ENCODE data around the gene ZNF148.

Gene ZNF148

DNA sequence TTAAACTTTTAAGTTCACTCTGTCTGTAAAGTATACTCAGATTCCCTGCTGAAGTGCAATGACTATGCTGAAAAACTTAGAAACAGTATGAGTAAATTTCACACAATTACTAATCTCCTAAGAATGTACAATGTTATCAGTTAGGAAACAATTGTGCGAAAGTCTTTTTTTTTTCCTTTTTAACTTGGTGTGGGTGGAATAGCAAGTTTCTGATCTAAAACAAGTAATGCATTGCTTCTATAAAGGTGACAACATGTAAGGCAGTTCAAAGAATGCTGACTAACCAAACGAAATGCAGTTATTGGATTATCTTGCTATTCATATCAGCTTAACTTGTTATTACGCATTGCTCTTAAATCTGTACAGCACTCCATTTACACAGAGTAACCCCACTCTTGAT lies 143.2 kb downstream of the ZNF148 start:
- FAIRE-seq, result no peak
- peak; percentile 17 for DNase-seq (ENCODE audit: insufficient read length, low spot score)

DNA sequence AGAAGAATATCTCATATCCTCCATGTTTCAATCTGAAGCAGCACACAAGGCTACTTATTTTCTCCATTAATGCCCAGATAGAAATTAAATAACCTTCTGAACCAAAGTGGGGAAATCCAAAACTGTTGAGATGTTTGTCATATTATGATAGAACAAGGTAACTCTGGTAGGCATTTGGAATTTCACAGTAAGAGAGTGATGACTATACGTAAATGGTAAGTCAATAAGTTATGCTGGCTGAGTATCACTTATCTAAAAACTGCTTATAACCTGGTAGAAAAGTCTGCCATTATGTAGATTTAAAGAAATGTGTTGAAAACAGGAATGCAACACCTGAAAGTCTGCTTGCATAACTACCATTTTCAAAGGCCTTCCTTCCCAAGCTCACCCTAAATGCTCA lies 145.4 kb downstream of the ZNF148 start:
- FAIRE-seq (no peak), DNase-seq (ENCODE audit: insufficient read length, low spot score) (no peak)

DNA sequence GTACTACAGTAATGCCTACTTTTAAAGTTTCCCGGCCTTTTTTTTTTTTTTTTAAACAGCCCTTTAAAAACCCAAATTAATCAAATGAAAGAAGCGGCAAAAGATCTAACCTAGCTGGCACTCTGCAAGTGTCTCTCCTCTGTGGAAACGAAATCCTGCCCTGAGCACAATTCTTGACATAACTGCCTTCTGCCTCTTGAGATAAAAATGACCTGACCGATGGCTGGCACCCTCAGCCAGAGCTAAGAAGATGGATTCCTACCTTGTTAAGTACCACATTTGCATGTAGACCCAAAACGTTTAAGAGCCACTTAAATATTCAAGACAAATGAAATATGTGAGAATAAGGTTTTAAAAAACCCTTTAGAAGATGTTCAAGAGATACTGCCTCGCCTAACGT lies 146.0 kb downstream of the ZNF148 start:
- FAIRE-seq (no peak), DNase-seq (ENCODE audit: insufficient read length, low spot score) (no peak)

DNA sequence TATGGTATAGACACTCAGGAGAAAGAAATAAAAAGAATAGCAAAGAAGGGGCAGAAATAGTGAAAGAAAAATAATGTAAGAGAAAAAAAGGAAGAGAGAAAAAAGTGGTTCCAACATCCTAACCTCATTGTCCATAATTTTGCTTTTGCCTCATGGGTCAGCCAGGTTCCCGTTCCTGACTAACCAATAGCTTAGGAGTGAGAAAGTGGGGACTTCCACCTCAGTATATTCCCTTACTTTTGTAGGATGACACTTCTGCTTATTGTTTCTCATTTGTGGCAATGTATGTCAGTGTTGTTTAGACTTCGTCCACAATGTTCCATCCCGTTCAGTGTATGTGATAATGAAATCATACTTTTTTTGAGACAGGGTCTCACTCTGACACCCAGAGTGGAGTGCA lies 153.3 kb downstream of the ZNF148 start:
- DNase-seq (ENCODE audit: insufficient read length, low spot score) (no peak), FAIRE-seq (no peak)

DNA sequence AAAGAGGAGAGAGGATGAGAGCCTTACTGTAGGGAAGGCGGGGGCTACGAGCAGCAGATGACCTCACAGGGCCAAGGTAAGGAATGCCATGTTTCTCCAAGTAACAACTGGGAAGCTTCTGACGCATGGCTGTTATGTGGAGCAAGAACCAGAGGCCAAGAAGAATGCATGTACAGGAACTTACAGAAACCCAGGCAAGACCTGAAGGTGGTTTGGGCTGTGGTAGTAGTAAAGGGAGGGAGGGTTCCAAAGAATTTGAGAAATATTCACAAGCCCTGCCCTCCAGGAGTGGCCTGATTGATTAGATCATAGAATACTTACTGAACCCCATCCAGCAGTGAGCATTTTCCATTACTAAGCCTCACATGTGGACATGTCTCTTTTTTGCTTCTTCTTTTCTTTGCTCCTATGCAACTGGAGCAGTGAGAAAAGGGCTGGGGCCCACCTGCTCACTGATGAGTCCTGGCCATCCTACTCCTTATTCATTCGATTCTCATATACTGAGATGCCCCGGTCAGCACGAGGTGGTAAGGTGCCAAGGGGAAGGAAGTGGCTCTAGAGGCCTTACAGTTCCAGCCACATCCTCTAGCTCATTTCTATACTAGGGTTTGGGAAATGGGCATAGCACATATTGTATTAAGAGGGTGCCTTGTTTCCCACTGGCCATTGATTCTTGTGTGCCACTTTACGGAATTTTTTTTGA lies 154.2 kb downstream of the ZNF148 start:
- peak; percentile 40 for FAIRE-seq
- DNase-seq (ENCODE audit: insufficient read length, low spot score), result no peak

DNA sequence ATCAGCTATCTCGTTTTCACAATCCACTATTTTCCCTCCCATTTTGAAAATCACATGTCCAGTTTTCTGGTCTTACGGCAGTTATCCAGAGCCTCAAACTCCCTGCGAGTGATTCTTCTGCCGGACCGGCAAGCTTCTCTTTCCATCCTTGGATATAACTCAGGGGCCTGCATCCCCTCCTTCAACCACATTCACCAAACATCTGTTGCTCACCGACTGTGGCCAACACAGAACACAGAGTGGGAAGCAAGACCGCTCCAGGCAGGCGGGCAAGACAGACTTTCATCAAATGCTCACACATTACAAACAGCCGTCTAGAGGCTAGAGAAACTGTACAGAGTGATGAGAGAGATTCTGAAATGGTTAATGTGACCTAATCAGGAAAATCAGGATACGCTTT lies 154.9 kb downstream of the ZNF148 start:
- FAIRE-seq (no peak), DNase-seq (ENCODE audit: insufficient read length, low spot score) (no peak)

DNA sequence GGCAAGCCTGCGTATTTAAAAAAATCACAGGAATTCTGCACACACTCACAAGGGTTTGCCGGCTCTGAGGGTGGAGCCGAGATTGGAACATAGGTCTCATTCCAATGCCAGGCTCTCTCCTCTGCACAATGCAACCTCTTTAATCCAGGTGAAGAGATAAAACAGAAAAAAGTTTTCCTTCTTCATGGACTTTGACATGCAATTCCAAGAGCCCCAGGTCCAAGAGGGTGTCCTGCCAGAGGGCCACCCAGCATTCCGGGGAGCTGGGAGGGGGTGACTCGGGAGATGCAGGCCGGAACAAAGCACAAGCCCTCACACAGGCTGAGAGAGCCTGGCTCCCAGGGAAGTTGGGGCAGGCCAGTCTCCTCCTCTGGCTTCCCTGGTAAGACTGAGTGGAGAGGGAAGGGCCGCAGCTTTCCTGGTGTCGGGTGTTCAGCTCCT lies 155.8 kb downstream of the ZNF148 start:
- no peak for FAIRE-seq
- DNase-seq (ENCODE audit: insufficient read length, low spot score), result no peak

DNA sequence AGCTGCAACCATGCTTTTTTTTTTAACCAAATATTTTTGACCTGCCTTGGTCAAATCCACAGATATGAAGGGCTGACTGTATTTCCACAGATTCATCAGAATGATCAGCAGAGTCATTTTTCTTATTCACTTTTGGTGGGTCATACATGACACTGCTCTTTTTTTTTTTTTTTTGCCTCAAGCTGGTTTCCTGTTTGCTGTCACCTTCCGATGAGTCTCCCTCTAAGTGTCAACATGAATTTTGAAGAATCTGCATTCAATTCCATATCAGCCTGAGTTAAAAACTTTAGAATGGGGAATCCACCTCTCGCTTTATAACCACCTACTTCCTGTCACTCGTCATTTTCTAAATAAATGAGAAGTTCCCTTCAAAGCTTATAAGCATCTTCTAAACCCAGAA lies 160.4 kb downstream of the ZNF148 start:
- DNase-seq (ENCODE audit: insufficient read length, low spot score), result no peak
- no peak for FAIRE-seq

DNA sequence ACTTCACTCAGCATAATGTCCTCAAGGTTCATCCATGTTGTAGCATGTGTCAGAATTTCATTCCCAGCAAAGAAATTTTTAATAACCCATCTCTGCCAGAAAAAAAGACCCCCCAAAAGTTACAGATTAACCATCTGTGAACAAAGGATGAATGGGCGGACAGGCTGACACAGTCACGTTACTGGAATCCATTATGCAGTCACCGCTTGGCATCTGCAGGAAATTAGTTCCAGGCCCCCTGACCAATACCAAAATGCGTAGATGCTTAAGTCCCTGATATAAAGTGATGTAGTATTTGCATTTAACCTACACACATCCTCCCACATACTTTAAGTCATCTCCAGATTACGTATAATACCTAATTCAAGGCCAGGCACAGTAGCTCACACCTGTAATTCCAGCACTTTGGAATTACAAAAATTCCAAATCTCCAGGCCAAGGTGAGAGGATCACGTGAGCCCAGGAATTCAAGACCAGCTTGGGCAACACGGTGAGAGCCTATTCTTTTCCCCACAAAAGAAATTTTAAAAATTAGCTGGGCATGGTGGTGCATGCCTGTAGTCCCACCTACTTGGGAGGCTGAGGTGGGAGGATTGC lies 161.1 kb downstream of the ZNF148 start:
- DNase-seq (ENCODE audit: insufficient read length, low spot score) (no peak), FAIRE-seq (no peak)

DNA sequence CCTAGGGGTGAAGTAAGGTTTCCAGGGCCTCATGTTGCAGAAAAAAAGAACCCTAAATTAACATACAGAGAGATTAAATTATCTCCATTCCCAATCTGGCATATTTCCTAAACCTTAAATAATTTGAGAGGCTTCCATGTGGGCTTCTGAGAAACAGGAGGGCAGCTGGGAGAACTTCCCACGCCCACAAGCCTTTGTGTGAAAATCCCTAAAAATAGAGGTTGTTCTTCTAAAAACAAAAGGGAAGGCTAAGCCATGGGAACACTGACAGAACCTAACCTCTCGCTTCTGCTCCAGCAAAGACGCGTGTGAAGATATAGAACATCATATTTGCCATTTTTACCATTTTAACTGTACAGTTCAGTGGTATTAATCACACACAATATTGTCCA lies 161.8 kb downstream of the ZNF148 start:
- DNase-seq (ENCODE audit: insufficient read length, low spot score) (no peak), FAIRE-seq (no peak)

DNA sequence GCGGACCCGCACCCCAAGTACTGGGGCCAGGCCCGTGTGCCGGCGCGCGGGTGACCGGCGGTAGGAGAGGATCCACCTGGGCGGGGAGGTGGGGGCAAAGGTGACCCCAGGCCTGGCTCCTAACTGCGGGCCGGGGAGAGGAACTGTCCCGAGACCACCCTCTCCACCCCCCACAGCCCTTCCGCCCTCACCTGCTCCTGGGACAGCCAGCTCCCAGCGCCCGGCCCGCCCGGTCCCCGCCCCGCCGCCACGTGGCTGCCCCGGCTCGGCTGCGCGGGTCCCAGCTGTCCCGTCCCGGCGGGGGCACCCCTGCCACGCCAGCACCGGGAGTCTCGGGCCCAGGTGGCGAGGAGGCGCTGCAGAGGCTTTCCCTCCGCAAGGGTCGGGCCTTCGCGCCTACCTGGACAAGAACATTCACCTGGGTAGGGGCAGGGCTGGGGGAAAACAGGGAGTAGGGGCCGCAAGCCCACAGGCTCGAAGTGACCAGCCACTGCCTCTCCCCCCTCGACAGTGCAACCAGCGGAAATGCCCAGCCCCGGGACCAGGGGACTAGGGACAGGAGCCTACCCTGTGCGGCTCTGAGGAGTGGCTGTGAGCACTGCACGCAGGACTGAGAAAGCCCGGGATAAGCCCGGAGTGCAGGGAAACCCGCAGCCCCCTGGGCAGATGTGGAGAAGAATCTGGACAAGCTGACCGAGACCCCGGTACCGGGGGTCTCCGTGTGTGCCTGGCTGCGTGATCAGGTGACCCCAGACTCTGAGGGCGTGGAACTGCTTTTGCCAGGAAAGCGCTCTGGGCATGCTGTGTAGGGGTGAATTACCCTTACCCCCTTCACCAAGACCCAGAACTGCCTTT lies 162.4 kb downstream of the ZNF148 start, which contains the start of gene SLC12A8:
TSS of gene SLC12A8 (minus strand) at position 240 of the 855 bp plus-strand sequence. CDS start 1,399 bp downstream, outside the sequence.
- FAIRE-seq, result no peak

DNA sequence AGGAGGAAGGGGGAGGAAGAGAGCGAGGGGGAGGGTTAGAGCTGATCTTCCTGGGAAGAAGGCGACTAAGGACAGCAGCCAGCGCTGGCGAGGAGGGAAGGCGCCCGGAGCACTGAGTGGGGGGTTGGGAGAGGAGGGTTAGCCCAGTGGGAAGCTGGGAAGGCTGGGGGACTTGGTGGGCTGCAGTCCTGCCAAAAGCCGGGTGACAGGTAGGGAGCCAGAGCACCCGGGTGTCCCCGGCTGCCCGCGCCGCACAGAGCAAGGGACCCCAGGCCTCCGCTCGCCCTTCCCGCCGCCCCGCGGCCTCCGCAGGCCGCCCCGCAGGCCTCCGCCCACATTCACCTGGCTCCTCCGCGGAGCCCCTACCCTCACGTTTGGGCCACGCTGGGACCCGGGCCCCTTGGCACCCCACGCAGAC lies 163.0 kb downstream of the ZNF148 start:
- no peak for FAIRE-seq
- no peak for DNase-seq (ENCODE audit: insufficient read length, low spot score)

More for the DNA sequence above, 162.4 kb downstream of the ZNF148 start, which contains the start of gene SLC12A8:
- no peak for DNase-seq (ENCODE audit: insufficient read length, low spot score)

DNA sequence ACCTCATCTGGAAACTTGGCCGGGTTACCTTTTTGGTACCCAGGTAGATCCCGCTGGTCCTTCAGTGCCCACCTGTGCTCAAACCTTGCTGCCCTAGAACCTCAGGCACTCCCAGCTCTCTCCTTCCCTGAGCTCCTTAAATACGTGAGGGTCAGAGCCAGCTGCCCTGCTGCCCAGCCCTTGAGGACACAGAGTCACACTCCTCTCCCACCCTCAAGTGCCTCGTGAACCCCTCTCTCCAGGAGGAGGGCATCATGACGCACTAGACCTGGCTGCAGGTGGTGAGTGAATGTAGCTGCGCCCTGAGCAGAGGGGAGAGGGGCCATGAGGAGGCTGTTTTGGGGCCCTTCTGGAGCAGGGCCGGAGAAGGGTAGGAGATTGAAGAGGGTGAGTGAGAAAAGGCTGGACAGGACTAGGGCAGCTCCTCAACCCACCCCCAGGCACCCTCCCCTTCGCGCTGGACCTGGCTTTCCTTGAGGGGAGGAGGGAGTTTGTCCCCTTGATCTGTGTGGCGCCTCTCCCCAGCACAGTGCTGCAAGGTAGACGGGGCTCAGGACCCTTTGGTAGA lies 163.5 kb downstream of the ZNF148 start:
- DNase-seq (ENCODE audit: insufficient read length, low spot score) (no peak), FAIRE-seq (no peak)

DNA sequence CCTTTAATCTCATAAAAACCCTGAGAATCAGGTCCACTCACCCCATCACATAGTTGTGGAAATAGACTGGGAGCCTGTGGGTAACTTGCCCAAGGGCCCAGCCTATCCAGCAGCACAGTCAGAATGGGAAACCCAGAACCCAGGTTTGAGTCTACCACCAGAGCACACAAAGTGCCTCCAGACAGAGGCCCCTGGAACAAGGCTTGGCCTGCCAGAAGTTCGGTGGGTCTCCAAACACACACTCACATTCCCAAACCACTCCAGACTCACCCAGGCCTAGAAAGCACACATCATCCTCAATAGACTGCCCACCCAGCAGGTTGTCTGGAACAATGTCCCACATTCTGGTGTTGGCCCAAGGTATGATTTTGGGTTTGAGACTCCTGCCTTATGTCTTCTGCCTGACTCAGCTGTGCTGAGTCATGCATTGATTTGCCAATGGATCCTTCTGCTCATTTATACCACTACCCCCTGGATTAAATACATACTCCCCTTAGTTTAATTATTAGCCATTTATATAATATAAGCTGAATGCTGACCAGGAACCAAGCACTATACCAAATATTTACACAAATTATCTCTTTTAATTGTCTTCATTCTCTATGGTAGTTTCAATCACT lies 167.1 kb downstream of the ZNF148 start:
- FAIRE-seq, result no peak
- DNase-seq (ENCODE audit: insufficient read length, low spot score), result no peak

DNA sequence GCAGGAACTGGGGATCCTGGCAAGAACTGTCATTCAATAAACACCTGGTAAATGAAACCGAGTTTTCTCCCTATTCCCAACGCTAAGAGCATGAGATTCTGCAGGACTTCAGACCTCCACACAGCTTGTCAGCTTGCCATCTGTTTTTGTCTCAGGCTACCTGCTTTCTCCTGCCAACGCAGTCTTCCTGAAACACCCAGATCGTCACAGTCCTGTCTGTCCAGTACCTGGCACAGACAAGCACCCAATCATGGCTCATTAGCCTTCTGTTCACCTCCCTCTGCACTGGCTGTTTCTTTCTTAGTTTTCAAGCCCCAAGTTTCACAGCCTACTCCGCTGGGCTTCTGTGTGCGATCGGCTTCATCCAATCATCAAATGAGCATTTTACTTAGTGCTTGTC lies 167.6 kb downstream of the ZNF148 start:
- FAIRE-seq, result no peak

DNA sequence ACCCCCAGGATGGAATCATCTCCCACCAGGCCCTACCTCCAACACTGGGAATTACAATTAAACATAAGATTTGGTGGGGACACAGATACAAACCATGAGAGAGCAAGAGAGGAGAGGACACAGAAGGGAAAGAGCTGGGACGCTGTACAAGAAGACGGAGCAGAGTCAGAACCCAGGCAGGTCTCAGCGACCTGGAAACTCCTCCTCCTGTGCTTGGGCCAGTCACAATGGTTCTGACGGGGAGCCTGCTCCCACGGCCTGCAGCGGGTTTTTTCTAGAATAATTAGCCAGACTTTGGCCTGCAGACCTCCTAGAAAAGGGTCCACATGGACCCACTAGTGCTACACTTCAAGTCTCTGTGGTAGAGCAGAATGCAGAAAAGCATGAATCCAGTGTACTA lies 168.2 kb downstream of the ZNF148 start:
- no peak for DNase-seq (ENCODE audit: insufficient read length, low spot score)
- FAIRE-seq, result no peak

More for the DNA sequence above, 167.6 kb downstream of the ZNF148 start:
- no peak for DNase-seq (ENCODE audit: insufficient read length, low spot score)

DNA sequence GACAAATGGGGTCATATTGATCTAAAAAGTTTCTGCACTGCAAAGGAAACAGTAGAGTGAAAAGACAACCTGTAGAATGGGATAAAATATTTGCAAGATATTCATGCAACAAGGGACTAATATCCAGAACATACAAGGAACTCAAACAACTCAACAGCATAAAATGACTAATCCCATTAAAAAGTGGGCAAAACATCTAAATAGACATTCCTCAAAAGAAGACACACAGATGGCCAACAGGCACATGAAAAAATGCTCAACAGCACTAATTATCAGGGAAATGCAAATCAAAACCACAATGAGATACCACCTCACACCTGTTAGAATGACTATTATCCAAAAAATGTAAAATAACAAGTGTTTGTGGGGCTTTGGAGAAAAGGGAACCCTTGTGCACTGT lies 171.4 kb downstream of the ZNF148 start:
- FAIRE-seq, result no peak
- no peak for DNase-seq (ENCODE audit: insufficient read length, low spot score)

DNA sequence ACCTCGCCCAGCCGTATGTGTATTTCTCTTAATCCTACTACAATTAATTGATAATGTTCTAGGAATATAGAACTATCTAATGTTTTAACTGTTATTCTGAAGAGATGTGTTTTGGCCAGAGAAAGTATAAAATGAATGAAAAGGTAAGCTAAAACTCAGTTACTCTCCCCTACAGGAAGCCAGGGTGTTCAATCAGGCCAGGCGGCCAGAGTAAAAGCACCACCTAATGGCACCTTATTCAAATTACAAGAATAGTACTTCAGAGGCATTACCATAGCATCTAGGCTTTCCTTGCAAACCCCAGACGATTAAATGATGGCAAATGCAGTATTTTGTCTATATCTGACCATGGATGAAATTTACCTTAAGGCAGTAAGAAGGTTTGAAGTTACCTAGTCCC lies 172.9 kb downstream of the ZNF148 start:
- DNase-seq (ENCODE audit: insufficient read length, low spot score) (peak; percentile 25), FAIRE-seq (no peak)

DNA sequence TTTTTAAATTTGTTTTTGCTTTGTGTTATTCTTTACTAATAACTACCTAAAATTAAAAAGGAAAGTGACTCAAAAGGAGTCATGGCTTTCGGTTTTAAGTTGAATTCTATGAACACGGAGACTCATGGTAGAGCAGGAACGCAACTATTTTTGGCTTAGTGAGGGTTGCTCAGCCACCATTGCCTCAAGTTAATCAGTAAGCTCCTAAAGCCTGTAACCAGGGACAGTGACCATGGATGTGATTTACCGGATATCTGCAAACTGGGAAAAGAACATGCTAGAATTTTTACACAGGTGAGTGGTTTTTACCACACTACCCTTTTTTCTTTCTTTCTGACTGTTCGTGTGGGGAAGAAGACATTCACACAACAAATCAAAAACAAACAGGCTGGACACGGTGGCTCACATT lies 174.4 kb downstream of the ZNF148 start:
- no peak for DNase-seq (ENCODE audit: insufficient read length, low spot score)
- FAIRE-seq, result no peak

DNA sequence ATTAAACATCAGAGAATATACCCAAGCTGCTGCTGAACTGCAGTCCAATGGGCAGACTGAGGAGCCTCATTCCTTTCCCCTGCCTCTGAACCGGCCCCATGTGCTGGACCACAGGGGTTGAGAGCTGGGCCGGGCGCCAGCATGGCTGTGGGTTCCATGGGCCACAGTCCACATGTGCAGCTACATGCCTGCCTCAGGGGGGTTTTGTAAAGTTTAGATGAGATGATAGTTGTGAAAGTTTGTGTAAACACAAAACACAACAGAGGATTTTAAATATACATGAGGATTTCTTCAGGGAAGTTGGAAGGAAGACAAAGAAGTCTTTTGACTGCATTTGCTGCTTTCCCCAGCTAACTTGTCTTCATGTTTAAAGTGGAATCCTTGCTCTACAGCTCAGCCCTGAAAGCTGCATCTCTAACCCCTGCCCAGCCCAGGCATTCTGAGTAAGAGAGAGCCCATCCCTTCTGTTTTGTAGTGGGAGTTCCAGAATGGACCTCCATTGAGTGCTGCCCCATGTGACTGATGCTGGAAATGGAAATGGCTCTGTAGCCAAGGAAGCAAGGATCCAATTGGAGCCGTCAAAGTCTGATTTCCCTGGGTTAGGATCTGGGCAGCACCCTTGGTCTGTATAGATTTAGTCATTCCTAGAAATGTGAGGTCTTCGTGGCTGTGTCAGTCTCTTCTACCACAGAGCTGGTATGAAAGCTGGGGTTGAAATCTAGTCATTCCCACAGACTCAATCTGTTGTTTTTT lies 180.1 kb downstream of the ZNF148 start:
- FAIRE-seq, result no peak
- no peak for DNase-seq (ENCODE audit: insufficient read length, low spot score)

All from HTR-8/SVneo (cell line).